IPS DF 6.9 (cell line): ENCODE results near the gene PATZ1.
"Not testable (repeated sequence)": the region's sequence is repeated elsewhere in the genome, so short reads cannot be mapped to it uniquely, and the experiment has no call there.

ENCODE experiments used
- DNase-seq: peaks from one replicate; pipeline ENCODE4 v3.0.0-alpha.2; 2013; ENCODE audit warnings: low read depth, low spot score
- H3K27ac ChIP-seq: one replicate; pipeline ENCODE4 v1.5.1; 2013; ENCODE audit warnings: low read length, control low read depth
- H3K27me3 ChIP-seq: 2 replicates; pipeline ENCODE4 v1.6.1; 2013; ENCODE audit warnings: mild to moderate bottlenecking, low read length; ENCODE audit not compliant: control insufficient read depth, insufficient read depth
- H3K36me3 ChIP-seq: 2 replicates; pipeline ENCODE4 v1.6.1; 2013; ENCODE audit warnings: low read length; ENCODE audit not compliant: control insufficient read depth, insufficient read depth
- H3K4me1 ChIP-seq: 2 replicates; pipeline ENCODE4 v1.6.1; 2013; ENCODE audit warnings: low read length; ENCODE audit not compliant: control insufficient read depth, insufficient read depth
- H3K4me3 ChIP-seq: 2 replicates; pipeline ENCODE4 v1.5.1; 2013; ENCODE audit warnings: mild to moderate bottlenecking, low read length
- H3K9me3 ChIP-seq: 2 replicates; pipeline ENCODE4 v1.6.1; 2013; ENCODE audit warnings: low read length, inconsistent platforms; ENCODE audit not compliant: control insufficient read depth, insufficient read depth
- WGBS: extraction: QIAGEN DNeasy Blood & Tissue Kit; methylation state at CpG from one replicate; pipeline ENCODE4 v1.1.7; 2013; ENCODE audit warnings: mixed read lengths, missing lambda C conversion rate; ENCODE audit not compliant: insufficient read length, insufficient coverage; 5-methylcytosine and 5-hydroxymethylcytosine counted together

The PATZ1 gene, protein sequence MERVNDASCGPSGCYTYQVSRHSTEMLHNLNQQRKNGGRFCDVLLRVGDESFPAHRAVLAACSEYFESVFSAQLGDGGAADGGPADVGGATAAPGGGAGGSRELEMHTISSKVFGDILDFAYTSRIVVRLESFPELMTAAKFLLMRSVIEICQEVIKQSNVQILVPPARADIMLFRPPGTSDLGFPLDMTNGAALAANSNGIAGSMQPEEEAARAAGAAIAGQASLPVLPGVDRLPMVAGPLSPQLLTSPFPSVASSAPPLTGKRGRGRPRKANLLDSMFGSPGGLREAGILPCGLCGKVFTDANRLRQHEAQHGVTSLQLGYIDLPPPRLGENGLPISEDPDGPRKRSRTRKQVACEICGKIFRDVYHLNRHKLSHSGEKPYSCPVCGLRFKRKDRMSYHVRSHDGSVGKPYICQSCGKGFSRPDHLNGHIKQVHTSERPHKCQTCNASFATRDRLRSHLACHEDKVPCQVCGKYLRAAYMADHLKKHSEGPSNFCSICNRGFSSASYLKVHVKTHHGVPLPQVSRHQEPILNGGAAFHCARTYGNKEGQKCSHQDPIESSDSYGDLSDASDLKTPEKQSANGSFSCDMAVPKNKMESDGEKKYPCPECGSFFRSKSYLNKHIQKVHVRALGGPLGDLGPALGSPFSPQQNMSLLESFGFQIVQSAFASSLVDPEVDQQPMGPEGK

DNA sequence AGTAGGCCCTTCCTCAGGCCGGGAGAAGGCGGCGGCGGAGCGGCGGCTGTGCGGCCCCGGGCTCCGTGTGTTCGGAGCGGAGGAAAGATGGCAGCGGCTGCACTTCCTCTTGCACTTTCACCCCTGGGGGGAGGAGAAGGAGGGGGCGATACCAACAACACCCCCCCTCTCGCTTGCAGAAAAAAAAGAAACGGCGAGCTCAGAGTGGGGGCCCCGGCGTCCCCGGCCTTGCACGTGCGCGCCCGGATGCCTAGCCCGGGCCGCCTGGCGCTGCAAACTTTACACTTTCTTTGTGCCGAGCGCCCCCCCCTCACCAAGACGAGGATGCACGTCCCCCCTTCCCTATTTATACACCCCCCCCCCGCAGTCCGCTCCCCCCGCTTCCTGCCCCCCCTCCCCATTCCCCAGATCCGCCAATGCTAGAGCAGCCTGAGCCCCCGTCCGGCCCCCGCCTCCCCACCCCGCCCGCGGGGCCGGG lies at the start of gene PATZ1:
Gene PATZ1, minus strand, starts transcription at position 92 of the 478 bp plus-strand sequence. CDS start 744 bp downstream, outside the sequence.
- H3K4me1 ChIP-seq: peaks cover 15% of the 10 kb centered on the region
- WGBS: no CpG with 5 or more reads among the region's 41 CpGs

DNA sequence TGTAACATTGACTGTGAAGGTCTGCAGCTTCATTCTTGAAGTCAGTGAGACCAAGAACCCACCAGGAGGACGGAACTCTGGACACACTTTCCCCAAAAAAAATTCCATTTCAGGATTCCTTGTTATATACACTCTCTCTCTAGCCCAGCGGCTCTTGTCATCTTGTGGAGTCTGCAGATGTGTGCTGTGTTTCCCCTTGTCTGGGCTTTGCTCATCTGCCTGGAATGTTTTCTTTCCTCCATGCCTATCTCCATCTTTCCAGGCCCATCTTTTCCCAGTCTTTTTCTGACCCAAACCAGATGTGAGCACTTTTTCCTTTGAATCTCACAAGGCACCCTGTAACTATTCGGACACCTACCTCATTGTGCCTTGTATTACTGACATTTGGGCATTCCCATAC lies 48.2 kb upstream of the PATZ1 start:
- no peak for DNase-seq
- H3K27me3 ChIP-seq: no peaks in the 10 kb centered on the region
- H3K36me3 ChIP-seq: no peaks in the 10 kb centered on the region
- H3K27ac ChIP-seq: no peak overlapping the region
- H3K4me3 ChIP-seq: no peak overlapping the region
- H3K4me1 ChIP-seq: no peaks in the 10 kb centered on the region
- no peaks in the 10 kb centered on the region for H3K9me3 ChIP-seq
- WGBS: no CpG with 5 or more reads among the region's 3 CpGs

More for the DNA sequence above, at the start of gene PATZ1:
- Histone ChIP-seq H3K9me3 (no peaks in the 10 kb centered on the region), H3K27me3 (no peaks in the 10 kb centered on the region), H3K36me3 (peaks cover 7% of the 10 kb centered on the region), H3K4me3 (peak within 1 kb of the TSS; percentile 83), H3K27ac (no peak within 1 kb of the TSS)
- DNase-seq: no peak

DNA sequence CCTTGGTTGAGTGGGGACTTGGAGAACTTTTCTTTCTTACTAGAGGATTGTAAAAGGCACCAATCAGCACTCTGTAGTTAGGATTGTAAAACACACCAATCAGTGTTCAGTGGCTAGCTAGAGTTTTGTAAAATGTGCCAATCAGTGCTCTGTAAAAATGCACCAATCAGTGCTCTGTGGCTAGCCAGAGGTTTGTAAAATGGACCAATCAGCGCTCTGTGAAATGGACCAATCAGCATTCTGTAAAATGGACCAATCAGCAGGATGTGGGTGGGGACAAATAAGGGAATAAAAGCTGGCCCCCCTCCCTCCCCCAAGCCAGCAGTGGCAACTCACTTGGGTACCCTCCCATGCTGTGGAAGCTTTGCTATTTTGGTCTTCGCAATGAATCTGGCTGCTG lies 47.7 kb upstream of the PATZ1 start:
- H3K27me3 ChIP-seq: no peaks in the 10 kb centered on the region
- no CpG with 5 or more reads among the region's 2 CpGs for WGBS
- no peak overlapping the region for H3K27ac ChIP-seq
- H3K4me3 ChIP-seq: no peak overlapping the region
- no peaks in the 10 kb centered on the region for H3K4me1 ChIP-seq
- H3K36me3 ChIP-seq: no peaks in the 10 kb centered on the region
- DNase-seq: no peak
- H3K9me3 ChIP-seq: no peaks in the 10 kb centered on the region

DNA sequence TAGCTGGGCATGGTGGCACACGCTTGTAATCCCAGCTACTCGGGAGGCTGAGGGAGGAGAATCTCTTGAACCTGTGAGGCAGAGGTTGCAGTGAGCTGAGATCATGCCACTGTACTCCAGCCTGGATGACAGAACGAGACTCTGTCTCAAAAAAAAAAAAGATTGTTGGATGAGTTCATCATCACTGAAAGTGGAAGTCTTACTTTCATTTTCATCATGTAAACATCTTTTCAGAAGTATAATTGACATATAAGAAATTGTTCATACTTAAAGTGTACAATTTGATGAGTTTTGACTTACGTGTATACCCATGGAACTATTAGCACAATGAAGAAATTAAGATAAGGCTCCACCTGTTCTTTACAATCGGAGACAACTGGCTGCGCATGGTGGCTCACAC lies 32.5 kb upstream of the PATZ1 start:
- WGBS: no CpG with 5 or more reads among the region's 6 CpGs
- H3K36me3 ChIP-seq, H3K27me3 ChIP-seq, DNase-seq, H3K9me3 ChIP-seq, H3K4me3 ChIP-seq, H3K4me1 ChIP-seq, H3K27ac ChIP-seq: not testable (repeated sequence)

DNA sequence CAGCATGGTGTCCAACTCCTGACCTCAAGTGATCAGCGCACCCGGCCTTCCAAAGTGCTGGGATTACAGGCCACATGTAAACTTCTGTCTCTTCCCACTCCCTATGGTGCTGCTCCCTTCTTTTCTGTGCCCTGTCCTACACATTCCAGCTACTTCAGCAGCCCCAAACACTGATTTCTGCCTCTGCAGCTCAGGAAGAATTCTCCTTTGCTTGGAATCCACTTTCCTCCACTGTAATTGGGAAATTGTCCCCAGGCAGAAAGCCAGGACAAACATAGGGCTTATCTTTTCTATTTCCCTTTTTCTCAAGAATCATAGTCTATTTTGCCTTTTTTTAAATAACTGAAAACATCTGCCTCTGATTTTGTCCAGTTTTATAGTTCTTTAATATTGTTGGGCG lies 32.0 kb upstream of the PATZ1 start:
- H3K4me3 ChIP-seq: no peak overlapping the region
- H3K9me3 ChIP-seq: no peaks in the 10 kb centered on the region
- H3K4me1 ChIP-seq: no peaks in the 10 kb centered on the region
- no peaks in the 10 kb centered on the region for H3K36me3 ChIP-seq
- no peak for DNase-seq
- no peak overlapping the region for H3K27ac ChIP-seq
- no CpG with 5 or more reads among the region's 3 CpGs for WGBS
- no peaks in the 10 kb centered on the region for H3K27me3 ChIP-seq

DNA sequence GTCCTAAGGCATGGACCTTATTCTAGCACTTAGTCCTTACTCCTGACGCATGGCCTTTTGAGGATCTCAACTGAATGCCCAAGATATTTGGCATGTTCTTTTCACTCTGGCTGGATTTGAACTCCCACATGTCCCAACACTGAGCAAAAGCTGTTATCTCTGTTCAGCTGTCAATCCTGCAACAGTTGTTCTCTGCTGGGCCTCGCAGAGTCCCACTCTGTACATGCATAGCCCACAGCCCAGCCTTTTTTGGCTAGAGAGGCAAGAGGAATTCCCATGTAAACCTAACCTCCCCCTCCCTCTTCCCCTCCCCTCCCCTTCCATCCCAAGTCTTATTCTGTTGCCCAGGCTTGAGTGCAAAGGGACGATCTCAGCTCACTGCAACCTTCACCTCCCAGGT lies 31.5 kb upstream of the PATZ1 start:
- H3K9me3 ChIP-seq: no peaks in the 10 kb centered on the region
- no peak overlapping the region for H3K27ac ChIP-seq
- H3K4me3 ChIP-seq: no peak overlapping the region
- H3K4me1 ChIP-seq: no peaks in the 10 kb centered on the region
- no CpG with 5 or more reads among the region's 3 CpGs for WGBS
- no peaks in the 10 kb centered on the region for H3K36me3 ChIP-seq
- no peaks in the 10 kb centered on the region for H3K27me3 ChIP-seq
- DNase-seq: no peak

DNA sequence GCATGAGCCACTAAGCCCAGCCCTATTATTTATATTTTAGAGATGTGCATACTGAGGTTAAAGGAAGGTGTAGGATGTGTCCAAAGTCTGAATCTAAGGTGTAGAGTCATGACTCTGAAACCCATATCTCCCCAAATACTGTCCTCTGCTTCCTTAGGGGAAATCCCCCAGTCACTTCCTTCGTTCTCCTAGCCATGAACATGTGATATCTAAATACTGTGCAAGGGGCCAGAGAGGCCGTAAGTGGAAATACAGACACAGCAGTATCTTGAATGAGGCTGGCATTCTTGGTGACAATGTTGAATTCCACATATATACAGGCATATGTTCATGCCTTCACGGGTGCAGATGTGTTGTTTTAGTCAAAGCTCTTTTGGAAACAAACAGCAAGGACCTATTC lies 21.3 kb upstream of the PATZ1 start:
- no CpG with 5 or more reads among the region's 3 CpGs for WGBS
- H3K4me1 ChIP-seq: no peaks in the 10 kb centered on the region
- H3K27me3 ChIP-seq: no peaks in the 10 kb centered on the region
- DNase-seq: no peak
- no peak overlapping the region for H3K27ac ChIP-seq
- no peaks in the 10 kb centered on the region for H3K9me3 ChIP-seq
- H3K4me3 ChIP-seq: no peak overlapping the region
- no peaks in the 10 kb centered on the region for H3K36me3 ChIP-seq

DNA sequence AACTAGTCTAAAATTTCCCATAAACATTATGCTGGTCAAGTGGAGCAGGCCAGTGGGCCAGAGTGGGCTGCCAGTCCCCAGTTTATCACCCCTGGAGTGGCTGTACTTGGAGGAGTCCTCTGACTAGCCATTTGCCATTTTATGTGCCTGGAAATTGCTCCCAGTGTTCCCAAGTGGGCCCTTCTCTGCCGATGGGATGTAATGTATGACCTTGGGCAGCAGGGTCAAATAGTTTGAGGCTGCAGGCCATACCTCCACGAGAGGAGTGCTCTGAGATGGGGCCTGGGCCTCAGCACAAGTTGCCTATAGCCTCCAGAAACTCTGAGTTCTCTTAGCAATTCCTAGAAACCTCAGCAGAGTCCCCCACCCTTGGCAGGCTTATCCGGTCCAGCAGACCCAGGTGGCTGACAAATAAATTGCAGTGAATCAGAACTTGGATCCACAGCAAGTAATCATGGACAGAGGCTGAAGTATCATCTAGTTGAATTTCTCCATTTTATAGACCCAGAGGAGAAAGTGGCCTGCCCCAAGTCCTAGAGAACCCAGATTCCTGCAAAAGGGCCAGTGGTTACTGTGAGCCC lies 17.8 kb upstream of the PATZ1 start:
- no CpG with 5 or more reads among the region's 3 CpGs for WGBS

DNA sequence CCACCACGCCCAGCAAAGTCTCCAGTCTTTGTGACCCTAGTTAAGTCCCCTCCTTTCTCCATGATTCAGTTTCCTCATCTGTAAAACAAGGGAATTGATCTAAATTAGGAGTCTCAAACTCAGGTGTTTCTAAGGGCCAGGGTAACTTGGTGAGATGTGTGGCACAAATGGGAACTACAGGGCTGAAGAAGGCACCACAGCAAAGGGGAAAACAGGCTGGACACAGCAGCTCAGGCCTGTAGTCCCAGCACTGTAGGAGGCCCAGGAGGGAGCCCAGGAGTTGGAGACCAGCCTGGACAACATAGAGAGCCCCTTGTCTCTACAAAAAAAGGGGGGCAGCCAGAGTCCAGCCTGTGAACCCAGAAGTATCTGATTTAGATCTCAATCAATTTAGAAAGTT lies 15.6 kb upstream of the PATZ1 start:
- H3K9me3 ChIP-seq: no peaks in the 10 kb centered on the region
- H3K4me1 ChIP-seq: no peaks in the 10 kb centered on the region
- no peak overlapping the region for H3K27ac ChIP-seq
- no CpG with 5 or more reads among the region's 1 CpG for WGBS
- no peaks in the 10 kb centered on the region for H3K27me3 ChIP-seq
- no peak for DNase-seq
- H3K36me3 ChIP-seq: no peaks in the 10 kb centered on the region
- no peak overlapping the region for H3K4me3 ChIP-seq

More for the DNA sequence above, 17.8 kb upstream of the PATZ1 start:
- Histone ChIP-seq H3K27me3 (no peaks in the 10 kb centered on the region), H3K9me3 (no peaks in the 10 kb centered on the region), H3K4me3 (no peak overlapping the region), H3K36me3 (no peaks in the 10 kb centered on the region), H3K4me1 (no peaks in the 10 kb centered on the region), H3K27ac (no peak overlapping the region)
- no peak for DNase-seq

DNA sequence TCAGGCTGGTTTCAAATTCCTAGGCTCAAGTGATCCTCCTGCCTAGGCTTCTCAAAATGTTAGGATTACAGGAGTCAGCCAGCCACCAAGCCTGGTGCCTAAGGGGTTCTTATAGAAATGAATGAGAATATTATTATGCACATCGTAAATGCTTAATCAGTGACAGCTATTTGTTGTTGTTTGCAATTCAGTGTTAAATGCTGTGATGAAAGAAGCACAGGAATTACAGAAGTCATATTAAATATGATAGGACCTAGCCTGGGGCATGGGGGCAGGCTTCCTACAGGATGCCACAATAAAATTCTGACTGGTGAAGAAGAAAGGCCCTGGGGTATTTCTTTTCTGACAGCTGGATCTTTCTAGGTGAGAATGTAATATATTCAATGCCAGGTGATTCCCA lies 13.9 kb upstream of the PATZ1 start:
- no peak for DNase-seq
- Histone ChIP-seq H3K36me3 (no peaks in the 10 kb centered on the region), H3K27ac (no peak overlapping the region), H3K27me3 (no peaks in the 10 kb centered on the region), H3K4me1 (no peaks in the 10 kb centered on the region), H3K4me3 (no peak overlapping the region), H3K9me3 (no peaks in the 10 kb centered on the region)
- WGBS: no CpG with 5 or more reads among the region's 1 CpG
